ENCODE data around the gene CFAP77.

CFAP77 gene

DNA sequence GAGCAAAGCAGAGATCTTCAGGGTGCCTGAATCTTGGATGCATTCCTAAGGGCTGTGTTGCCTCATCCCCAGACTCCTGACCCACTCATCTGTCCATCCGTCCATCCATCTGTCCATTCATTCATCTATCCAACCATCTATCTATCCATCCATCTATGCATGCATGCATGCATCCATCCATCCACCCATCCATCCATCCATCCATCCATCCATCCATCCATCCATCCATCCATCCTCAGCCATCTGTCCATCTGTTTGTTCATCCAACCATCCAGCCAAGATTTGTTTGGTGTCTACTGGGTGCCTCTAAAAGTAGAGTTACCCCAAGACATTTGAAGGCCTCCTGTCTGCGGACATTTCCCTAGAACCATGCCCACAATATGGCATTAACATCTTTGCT, 144.7 kb downstream of the CFAP77 start:
- no peak for DNase-seq (ENCODE audit: extremely low read depth, insufficient read length)
- H3K36me3 ChIP-seq (ENCODE audit: control insufficient read depth, insufficient read depth, low read length): no peaks in the 10 kb centered on the region
- H3K27me3 ChIP-seq (replicated peaks; ENCODE audit: control insufficient read depth, insufficient read depth, low read length): no peaks in the 10 kb centered on the region
- H3K4me3 ChIP-seq (replicated peaks; ENCODE audit: low read depth, low read length): no peak overlapping the region
- TF ChIP-seq CTCF (IDR thresholded peaks at IDR 0.05; ENCODE audit: insufficient read depth, low read length, poor library complexity, severe bottlenecking): no peak

DNA sequence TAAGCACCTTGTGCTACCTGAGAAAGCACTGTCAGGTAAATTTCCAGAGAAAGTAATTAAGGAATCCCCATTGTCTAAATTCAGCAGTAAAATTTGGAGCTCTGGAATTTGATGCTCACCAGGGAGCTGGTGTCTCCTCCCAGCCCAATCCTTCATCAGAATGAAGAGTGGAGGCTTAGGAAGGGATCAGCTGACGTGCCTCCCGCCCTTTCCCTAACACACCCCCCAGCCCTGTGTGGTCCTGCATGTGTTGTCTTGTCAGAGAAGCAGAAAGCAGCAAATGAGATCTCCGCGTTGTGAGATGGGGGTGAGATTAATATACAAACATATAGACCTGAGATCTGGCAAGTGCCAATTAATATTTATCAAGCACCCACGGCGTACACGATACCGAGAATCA, 145.5 kb downstream of the CFAP77 start:
- TF ChIP-seq CTCF (IDR thresholded peaks at IDR 0.05; ENCODE audit: insufficient read depth, low read length, poor library complexity, severe bottlenecking): no peak
- H3K4me3 ChIP-seq (replicated peaks; ENCODE audit: low read depth, low read length): no peak overlapping the region
- H3K27me3 ChIP-seq (replicated peaks; ENCODE audit: control insufficient read depth, insufficient read depth, low read length): no peaks in the 10 kb centered on the region
- no peaks in the 10 kb centered on the region for H3K36me3 ChIP-seq (ENCODE audit: control insufficient read depth, insufficient read depth, low read length)
- DNase-seq (ENCODE audit: extremely low read depth, insufficient read length): no peak

GRCh38 chr9:132556235-132556634, 146.2 kb downstream of the CFAP77 start:
- no peak for TF ChIP-seq CTCF (IDR thresholded peaks at IDR 0.05; ENCODE audit: insufficient read depth, low read length, poor library complexity, severe bottlenecking)
- Histone ChIP-seq H3K27me3 (replicated peaks; ENCODE audit: control insufficient read depth, insufficient read depth, low read length) (no peaks in the 10 kb centered on the region; the same call in 1 of the 2 replicates), H3K4me3 (replicated peaks; ENCODE audit: low read depth, low read length) (no peak overlapping the region), H3K36me3 (ENCODE audit: control insufficient read depth, insufficient read depth, low read length) (no peaks in the 10 kb centered on the region)
- DNase-seq (ENCODE audit: extremely low read depth, insufficient read length): no peak

DNA sequence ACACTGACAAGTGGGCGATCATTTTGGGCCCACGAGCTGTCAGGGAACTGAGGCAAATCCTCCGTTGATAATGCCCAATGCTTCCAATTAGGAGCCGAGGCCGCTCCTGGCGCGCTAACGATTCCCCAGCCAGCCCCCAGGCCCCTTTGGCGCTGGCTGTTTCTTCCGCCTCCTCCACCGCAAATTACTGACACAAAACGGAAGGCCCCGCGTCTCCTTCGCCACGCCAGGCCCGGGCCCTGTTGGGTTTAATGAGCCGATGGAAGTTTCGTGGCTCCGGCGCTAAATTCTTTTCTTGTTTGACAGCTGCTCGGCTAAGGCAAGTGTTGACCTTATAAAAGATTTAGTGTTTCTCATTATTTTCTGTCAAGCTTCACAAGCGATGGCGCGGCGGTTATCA, 146.7 kb downstream of the CFAP77 start:
- Histone ChIP-seq H3K27me3 (replicated peaks; ENCODE audit: control insufficient read depth, insufficient read depth, low read length) (no peaks in the 10 kb centered on the region; the same call in 1 of the 2 replicates), H3K36me3 (ENCODE audit: control insufficient read depth, insufficient read depth, low read length) (no peaks in the 10 kb centered on the region), H3K4me3 (replicated peaks; ENCODE audit: low read depth, low read length) (no peak overlapping the region)
- no peak for DNase-seq (ENCODE audit: extremely low read depth, insufficient read length)
- no peak for TF ChIP-seq CTCF (IDR thresholded peaks at IDR 0.05; ENCODE audit: insufficient read depth, low read length, poor library complexity, severe bottlenecking)

DNA sequence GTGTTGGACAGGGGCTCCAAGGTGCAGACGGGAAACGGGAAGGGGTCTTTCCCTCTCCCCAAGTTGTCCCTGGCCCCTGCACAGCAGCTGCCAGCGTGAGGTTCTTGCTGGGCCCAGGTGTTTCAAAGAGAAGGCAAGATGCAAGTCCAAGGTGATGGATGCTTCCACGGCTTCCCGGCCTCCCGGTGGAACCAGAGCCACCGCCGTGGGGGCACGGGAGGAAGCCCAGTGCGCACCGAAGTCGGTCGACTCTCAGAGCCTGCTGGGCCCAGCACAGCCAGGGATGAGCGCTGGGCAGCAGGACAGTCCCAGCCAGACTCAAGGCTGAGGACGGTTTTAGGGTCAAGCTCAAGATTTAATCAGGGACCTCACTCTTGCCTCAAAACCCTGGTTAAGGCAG, 147.1 kb downstream of the CFAP77 start:
- Histone ChIP-seq H3K27me3 (replicated peaks; ENCODE audit: control insufficient read depth, insufficient read depth, low read length) (no peaks in the 10 kb centered on the region; the same call in 1 of the 2 replicates), H3K36me3 (ENCODE audit: control insufficient read depth, insufficient read depth, low read length) (no peaks in the 10 kb centered on the region), H3K4me3 (replicated peaks; ENCODE audit: low read depth, low read length) (no peak overlapping the region)
- no peak for TF ChIP-seq CTCF (IDR thresholded peaks at IDR 0.05; ENCODE audit: insufficient read depth, low read length, poor library complexity, severe bottlenecking)
- no peak for DNase-seq (ENCODE audit: extremely low read depth, insufficient read length)

DNA sequence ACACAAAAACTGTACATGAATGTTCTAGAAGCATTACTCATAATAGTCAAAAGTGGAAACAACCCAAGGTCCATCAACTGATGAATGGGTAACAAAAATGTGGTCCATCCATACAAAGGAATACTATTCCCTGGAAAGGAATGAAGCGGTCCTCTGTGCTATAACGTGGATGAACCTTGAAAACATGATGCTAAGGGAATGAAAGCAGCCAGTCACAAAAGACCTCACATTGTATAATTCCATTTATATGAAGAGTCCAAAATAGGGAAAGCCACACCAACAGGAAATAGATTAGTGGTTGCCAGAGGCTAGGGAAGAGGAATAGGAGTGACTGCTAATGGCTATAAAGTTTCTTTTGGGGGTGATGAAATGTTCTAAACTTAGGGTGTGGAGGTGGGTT, 149.7 kb downstream of the CFAP77 start:
- H3K4me3 ChIP-seq (replicated peaks; ENCODE audit: low read depth, low read length): no peak overlapping the region
- H3K36me3 ChIP-seq (ENCODE audit: control insufficient read depth, insufficient read depth, low read length): no peaks in the 10 kb centered on the region
- DNase-seq (ENCODE audit: extremely low read depth, insufficient read length): no peak
- H3K27me3 ChIP-seq (replicated peaks; ENCODE audit: control insufficient read depth, insufficient read depth, low read length): no peaks in the 10 kb centered on the region; the same call in 1 of the 2 replicates
- TF ChIP-seq CTCF (IDR thresholded peaks at IDR 0.05; ENCODE audit: insufficient read depth, low read length, poor library complexity, severe bottlenecking): no peak

Data from GM06990 (cell line).